Measurements from ENCODE around the gene MITF.

DNA sequence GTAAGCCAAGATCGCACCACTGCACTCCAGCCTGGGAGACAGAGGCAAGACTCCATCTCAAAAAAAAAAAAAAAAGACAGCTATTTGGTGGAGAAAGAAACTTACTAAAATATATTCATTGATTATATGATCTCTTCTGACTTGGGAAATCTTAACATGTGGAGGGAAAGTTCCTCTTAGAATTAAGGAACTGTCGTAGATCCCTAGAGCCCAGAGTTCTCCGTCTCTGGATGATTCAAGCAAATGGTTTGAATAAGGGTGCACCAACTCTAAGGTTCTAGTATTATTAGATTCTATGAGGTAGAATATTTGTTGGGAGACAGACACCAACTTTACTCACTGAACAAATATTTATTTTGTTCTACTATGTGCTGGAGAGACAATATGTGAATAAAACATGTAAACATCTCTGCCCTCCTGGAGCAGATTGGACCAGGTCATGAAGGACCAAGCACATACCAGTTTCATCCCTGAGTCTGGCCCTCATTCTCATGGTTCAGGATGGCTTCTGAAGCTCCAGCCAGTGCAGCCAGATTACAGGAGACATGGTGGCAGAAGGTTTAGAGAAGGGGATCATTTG lies 129.7 kb downstream of the MITF start:
- TF ChIP-seq RCOR1 (IDR thresholded peaks at IDR 0.05; ENCODE audit: insufficient replicate concordance, low read length) = no peak
- TF ChIP-seq, protein P1, sequence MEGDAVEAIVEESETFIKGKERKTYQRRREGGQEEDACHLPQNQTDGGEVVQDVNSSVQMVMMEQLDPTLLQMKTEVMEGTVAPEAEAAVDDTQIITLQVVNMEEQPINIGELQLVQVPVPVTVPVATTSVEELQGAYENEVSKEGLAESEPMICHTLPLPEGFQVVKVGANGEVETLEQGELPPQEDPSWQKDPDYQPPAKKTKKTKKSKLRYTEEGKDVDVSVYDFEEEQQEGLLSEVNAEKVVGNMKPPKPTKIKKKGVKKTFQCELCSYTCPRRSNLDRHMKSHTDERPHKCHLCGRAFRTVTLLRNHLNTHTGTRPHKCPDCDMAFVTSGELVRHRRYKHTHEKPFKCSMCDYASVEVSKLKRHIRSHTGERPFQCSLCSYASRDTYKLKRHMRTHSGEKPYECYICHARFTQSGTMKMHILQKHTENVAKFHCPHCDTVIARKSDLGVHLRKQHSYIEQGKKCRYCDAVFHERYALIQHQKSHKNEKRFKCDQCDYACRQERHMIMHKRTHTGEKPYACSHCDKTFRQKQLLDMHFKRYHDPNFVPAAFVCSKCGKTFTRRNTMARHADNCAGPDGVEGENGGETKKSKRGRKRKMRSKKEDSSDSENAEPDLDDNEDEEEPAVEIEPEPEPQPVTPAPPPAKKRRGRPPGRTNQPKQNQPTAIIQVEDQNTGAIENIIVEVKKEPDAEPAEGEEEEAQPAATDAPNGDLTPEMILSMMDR (conservative IDR thresholded peaks at IDR 0.05; ENCODE audit: low read depth, low read length) = no peak
- no peak for TF ChIP-seq POLR2A (IDR thresholded peaks at IDR 0.05; ENCODE audit: low read depth, low read length)
- TF ChIP-seq, protein P2, sequence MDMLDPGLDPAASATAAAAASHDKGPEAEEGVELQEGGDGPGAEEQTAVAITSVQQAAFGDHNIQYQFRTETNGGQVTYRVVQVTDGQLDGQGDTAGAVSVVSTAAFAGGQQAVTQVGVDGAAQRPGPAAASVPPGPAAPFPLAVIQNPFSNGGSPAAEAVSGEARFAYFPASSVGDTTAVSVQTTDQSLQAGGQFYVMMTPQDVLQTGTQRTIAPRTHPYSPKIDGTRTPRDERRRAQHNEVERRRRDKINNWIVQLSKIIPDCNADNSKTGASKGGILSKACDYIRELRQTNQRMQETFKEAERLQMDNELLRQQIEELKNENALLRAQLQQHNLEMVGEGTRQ (IDR thresholded peaks at IDR 0.05; ENCODE audit: low read depth, low read length) = no peak
- no peak for TF ChIP-seq RAD21 (IDR thresholded peaks at IDR 0.05; ENCODE audit: low read length)
- TF ChIP-seq MAZ (IDR thresholded peaks at IDR 0.05; ENCODE audit: borderline replicate concordance, low read depth, low read length) = no peak
- TF ChIP-seq RFX5 (IDR thresholded peaks at IDR 0.05; ENCODE audit: low read depth, low read length) = no peak
- TF ChIP-seq NFE2L2 (IDR thresholded peaks at IDR 0.05; ENCODE audit: low read depth, low read length) = no peak
- no peak for TF ChIP-seq SMC3 (IDR thresholded peaks at IDR 0.05; ENCODE audit: low read depth, low read length)
- TF ChIP-seq CEBPB (IDR thresholded peaks at IDR 0.05; ENCODE audit: low read depth, low read length) = no peak
- TF ChIP-seq, protein P3, sequence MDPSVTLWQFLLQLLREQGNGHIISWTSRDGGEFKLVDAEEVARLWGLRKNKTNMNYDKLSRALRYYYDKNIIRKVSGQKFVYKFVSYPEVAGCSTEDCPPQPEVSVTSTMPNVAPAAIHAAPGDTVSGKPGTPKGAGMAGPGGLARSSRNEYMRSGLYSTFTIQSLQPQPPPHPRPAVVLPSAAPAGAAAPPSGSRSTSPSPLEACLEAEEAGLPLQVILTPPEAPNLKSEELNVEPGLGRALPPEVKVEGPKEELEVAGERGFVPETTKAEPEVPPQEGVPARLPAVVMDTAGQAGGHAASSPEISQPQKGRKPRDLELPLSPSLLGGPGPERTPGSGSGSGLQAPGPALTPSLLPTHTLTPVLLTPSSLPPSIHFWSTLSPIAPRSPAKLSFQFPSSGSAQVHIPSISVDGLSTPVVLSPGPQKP (IDR thresholded peaks at IDR 0.05; ENCODE audit: borderline replicate concordance, low read depth, low read length) = no peak
- no peak for TF ChIP-seq FOS (IDR thresholded peaks at IDR 0.05; ENCODE audit: low read depth, low read length)

All from IMR-90 (cell line).